HG03280 (cell line): Measurements from ENCODE around the gene NHERF1.

ENCODE experiments used
- ATAC-seq: cut with Tn5 transposase; IDR thresholded peaks from one replicate; pipeline ENCODE4 v1.9.1; 2021; ENCODE audit warnings: mild to moderate bottlenecking, moderate library complexity; ENCODE audit not compliant: unreplicated experiment

NHERF1 gene

GRCh38 chr17:74748529-74749278 is at the start of gene NHERF1:
TSS of gene NHERF1 (plus strand) at chr17:74748628. CDS start at chr17:74748847, 219 bp downstream.
- peak; percentile 92 for ATAC-seq

DNA sequence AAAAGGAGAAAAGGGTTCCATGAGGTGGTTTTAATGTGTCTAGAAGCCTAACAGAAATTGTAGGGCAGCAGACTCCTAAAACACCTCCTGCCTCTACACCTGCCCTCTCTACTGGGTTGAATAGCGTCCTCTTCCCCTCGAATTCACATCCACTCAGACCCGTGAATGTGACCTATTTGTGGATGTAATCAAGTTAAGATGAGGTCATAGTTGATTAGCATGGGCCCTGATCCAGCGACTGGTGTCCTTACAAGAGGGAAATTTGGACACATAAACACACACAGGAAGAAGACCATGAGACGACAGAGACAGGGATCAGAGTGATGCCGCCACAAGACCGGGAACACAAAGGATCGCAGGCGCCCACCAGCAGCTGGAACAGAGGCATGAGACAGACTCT is 49.2 kb upstream of the NHERF1 start:
- no peak for ATAC-seq

- no peak for ATAC-seq
Observed at GRCh38 chr17:74702116-74702871, 46.1 kb upstream of the NHERF1 start.

GRCh38 chr17:74703311-74703710 is 45.1 kb upstream of the NHERF1 start:
- no peak for ATAC-seq

DNA sequence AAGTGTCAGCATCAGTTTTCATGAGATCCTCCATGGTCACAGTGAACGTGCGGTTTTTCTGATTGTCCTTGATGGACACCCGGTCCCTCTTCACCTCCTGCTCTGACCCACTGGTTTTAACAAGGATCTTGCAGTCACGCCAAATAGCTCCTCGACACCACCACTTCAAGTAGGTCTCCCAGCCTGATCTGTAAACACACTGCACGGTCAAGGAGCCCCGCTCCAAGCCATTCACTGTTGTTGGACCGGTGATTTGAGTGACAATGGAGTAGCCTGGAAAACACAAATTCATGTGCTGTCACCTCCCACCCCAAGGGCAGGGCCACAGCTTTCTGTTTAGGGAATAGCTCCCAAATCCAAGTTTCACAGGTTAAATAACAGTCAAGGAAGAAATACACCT is 43.9 kb upstream of the NHERF1 start:
- ATAC-seq = no peak

DNA sequence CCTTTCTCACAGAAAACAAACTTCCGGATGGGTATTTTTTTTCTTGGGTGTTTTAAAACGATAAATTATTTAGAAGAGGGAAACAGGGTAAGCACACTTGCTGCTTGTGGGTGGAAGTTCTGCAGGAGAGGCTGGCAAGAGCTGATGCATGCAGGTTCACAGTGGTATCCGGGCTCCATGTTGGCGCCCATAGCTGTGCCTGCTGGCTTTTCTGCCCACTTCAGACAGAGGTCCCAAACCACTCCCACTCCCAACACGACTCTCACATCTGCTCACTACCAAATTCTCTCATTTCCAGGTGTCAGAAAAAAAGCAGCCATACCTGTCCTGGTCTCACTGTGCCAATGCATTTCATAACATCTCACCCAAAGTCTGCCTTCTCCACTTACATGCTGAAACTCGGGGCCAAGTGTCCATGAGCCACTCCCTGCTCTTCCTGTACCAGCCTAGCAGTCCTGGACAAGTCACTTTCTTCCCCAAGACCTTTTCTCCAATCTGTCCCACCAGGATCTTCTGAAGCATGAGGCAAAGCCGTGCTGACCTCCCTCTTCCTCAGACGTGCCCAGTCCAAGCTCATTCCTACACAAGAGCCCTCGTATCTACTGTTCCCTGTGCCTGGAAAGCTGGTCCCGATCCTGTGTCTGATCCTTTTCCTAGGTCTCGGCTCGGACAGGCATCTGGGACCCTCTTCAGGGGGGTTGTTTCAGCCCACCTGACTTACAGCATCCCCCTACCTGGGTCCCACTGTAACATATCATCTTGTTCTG is 37.2 kb upstream of the NHERF1 start:
- no peak for ATAC-seq

GRCh38 chr17:74712301-74712700 is 36.1 kb upstream of the NHERF1 start:
- no peak for ATAC-seq

DNA sequence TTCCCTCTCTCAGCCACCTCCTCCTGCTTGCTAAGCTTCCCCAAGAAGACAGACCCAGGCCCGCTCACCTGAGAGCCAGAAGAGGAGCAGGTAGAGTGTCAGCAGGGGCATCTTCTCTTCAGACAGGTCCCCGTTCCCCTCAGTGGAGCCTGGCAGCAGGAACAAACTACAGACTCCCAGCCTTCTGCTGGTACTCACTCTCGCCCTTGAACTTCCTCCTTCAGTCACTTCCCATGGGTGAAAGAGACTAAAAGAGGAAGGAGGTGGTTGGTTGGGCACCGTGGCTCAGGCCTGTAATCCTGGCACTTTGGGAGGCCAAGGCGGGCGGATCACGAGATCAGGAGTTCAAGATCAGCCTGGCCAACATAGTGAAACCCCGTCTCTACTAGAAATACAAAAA is 35.7 kb upstream of the NHERF1 start, which contains the start of gene CD300LF:
CD300LF (minus strand) TSS at position 168 of the 400 bp plus-strand sequence; CDS start at position 111, 57 bp downstream.
- ATAC-seq = no peak

- no peak for ATAC-seq
Observed at GRCh38 chr17:74713171-74713755, 35.2 kb upstream of the NHERF1 start.

DNA sequence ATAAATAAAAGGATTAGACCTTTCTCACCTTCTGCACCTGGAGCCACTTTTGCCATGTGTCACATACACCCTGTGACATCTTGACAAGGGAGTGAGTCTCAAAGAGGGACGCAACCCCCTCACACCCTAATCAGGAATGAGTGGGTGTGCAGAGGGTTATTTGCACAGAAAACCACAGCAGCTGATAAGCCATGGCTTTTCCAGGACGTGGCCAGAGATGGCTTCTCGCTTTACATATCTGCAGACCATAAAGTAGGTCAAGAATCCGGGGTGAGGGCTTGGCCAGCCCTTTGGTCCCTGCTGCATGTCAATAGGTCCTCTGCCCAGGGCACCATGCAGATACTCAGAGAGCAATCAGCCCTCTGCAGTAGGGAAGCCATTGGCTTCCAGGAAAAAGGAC is 33.3 kb upstream of the NHERF1 start:
- no peak for ATAC-seq

DNA sequence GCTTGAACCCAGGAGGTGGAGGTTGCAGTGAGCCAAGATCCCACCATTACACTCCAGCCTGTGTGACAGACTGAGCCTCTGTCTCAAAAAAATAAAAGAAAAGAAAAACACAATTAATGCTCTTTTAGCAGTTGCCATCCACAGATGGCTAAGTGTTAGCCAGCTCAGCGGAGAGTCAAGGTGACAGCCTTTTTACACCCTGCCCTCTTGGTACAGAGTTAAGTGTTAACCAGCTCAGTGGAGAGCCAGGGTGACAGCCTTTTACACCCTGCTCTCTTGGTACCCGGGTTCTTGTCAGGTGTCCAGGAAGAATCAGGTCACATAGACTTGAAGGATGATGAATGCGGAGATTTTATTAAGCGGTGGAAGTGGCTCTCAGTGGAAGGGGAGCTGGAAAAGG is 27.9 kb upstream of the NHERF1 start:
- no peak for ATAC-seq

DNA sequence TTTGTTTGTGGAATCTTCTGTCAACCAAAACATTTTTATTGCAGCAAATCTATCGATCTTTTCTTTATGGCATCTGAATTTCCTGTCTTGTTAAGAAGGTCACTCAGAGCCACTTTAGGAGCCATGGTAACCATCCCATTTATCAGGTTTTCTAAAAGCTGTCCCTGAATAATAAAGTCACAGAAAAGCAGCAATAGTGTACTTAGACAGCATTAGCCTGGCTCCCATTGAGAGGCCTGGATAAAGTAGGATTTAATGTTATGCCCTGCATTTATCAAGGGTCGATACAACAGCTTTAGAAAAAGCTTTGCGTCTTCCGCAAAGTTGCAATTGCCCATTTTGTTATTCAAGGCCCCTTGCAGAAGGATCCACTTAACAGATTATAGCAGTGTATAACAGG is 25.6 kb upstream of the NHERF1 start:
- no peak for ATAC-seq

DNA sequence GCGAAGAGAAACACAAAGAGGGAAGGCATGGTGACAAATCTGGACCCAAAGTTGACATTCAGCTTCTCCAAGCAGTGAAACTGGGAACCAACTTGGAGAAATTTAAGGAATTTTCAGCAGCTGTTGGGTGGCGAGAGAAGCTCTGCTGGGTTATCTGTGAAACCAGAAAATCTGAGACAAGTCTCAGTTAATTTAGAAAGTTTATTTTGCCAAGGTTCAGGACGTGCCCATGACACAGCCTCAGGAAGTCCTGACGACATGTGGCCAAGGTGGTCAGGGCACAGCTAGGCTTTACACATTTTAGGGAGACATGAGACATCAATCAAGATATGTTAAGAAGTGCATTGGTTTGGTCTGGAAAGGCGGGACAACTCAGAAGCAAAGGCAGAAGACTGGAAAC is 24.5 kb upstream of the NHERF1 start:
- ATAC-seq = no peak

DNA sequence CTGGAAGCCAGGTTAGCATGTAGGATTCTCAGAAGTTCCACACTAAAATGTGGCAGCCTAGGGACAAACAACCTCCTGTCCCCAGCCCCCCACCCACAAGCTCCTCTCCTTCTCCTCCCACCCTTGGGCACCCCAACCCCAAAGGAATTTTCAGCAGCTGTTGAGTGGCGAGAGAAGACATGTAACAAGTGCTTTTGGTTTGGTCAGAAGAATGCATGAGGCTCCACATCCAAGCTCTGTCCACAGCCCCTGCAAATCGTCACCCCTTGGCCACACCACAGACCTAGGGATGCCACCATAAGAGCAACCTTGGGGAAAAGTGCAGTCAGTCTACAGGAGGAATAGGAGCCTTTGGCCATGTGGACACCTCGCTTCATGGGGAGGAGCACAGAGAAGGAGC is 23.3 kb upstream of the NHERF1 start:
- no peak for ATAC-seq

GRCh38 chr17:74728033-74728701 is 20.3 kb upstream of the NHERF1 start:
- no peak for ATAC-seq

DNA sequence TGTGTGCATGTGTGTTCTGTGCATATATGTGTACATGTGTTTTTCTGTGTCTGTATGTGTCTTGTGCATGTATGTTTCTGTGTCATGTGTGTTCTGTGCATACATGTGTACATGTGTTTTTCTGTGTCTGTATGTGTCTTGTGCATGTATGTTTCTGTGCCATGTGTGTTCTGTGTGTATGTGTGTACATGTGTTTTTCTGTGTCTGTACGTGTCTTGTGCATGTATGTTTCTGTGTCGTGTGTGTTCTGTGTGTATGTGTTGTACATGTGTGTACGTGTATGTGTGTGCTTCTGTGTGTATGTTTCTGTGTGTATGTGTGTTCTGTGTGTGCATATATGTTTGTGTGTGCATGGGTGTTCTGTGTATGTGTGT is 19.7 kb upstream of the NHERF1 start:
- ATAC-seq = no peak

GRCh38 chr17:74729368-74729767 is 19.1 kb upstream of the NHERF1 start:
- no peak for ATAC-seq

DNA sequence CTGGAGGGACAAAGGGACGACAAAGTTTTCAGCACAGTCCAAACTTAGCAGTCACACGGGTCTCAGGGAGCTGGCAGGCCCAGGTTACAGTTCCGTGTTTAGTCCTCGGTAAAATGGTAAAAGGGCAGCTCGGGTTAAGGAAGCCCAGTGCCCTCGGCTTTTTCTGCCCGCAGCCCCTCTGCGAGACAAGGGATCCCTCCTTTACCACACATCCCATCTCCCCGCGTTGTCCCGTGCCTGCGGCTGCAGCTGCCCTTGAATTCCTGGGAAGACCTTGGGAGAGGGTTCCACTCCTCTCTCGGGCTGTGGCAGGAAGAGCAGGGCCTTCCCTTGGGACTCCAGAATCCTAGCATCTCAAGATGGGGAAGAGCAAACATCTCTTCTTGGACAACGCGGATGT is 18.6 kb upstream of the NHERF1 start:
- ATAC-seq = no peak

DNA sequence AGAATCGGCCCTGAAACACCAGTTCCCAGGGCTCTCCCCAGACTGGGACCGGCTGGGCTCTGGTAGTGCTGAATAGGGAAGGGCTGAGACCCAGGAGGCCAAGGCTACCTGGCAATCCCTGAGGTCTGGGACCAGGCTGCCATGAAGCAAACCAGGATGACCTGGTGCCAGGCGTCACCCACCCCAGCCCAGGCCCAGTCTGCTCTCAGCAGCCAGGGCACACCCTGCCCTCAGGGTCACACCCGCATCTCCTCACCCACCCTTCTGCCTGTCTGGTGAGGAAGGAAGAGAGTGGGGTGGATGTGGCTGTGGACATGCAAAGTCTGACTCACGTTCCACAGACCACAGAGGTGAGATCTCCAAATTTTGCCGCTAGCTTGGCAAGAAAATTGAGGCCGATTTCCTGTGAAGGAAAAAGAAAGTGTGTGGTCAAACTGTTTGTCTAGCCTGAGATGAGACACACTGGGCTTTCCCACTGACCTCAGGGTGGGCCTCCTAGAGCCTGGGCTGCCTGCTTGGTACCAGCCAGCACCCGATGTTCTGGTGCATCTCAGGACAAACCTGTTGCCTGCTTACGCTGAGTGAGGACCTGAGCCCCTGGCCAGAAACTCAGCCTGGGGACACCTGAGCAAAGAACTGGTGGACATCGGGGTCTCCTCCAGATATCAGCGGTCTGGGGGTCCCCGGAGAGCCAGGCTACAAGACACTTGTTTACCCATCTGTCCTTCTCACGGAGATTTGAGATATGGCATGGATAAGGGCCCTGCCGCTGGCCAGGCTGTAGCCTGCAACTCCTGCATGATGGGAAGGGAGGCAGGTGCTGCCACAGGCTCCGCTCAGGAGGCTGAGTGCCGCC is 17.7 kb upstream of the NHERF1 start:
- ATAC-seq = no peak

GRCh38 chr17:74731347-74731605 is 17.2 kb upstream of the NHERF1 start:
- ATAC-seq = no peak
